Activated T-helper 17 cell treated with anti-CD3 and anti-CD28 coated beads, Interleukin-2, amount 50 U/mL, for 72 hours (primary cell): Measurements from ENCODE around the gene ERI2. TPM values are rescaled to one million over a fixed set of nuclear protein-coding genes. Genes with fewer than 3 reads are reported as not detected.

ENCODE experiments used
- total RNA-seq, 2 donors: library from RNA; stranded (reverse); gene quantifications; one replicate each; pipeline ENCODE4 v1.2.3, GENCODE V29; 2022

Gene ERI2
- total RNA-seq, 2 donors from 2014 or later, result 18.1 to 21.8 TPM

Other genes with a start within 250 kb of the ERI2 start
- gene ACSM2B, start 230.1 kb downstream of the ERI2 start, total RNA-seq, result not detected
- gene ACSM1, start 108.8 kb downstream of the ERI2 start, total RNA-seq, result under 1 TPM in 1 of 2 donors, not detected in 1; 0.32 TPM
- gene THUMPD1, start 64.7 kb downstream of the ERI2 start, total RNA-seq, result 10 to 100 TPM; 28.7 to 42.8 TPM
- 10 to 100 TPM; 13.3 to 15.1 TPM for gene ACSM3, start 42.5 kb downstream of the ERI2 start, total RNA-seq
- 10 to 100 TPM in 1 of 2 donors, 1 to 10 TPM in 1; 9.7 to 11.4 TPM for gene REXO5, start 55 bp upstream of the ERI2 start, total RNA-seq
- gene DCUN1D3, start 93.9 kb upstream of the ERI2 start, total RNA-seq, result 10 to 100 TPM; 14.7 to 25.0 TPM
- gene LYRM1, start 94.3 kb upstream of the ERI2 start, total RNA-seq, result 10 to 100 TPM; 21.0 to 39.7 TPM